Endodermal cell (in vitro differentiated cells): ENCODE data around the gene FYB2. TPM values are rescaled to one million over a fixed set of nuclear protein-coding genes. Genes with fewer than 3 reads are reported as not detected.

Source experiments
- DNase-seq: peaks from one replicate; pipeline ENCODE4 v3.0.0-alpha.2; 2017
- H3K27ac ChIP-seq: 2 replicates; pipeline ENCODE4 v1.5.1; 2013; ENCODE audit warnings: mild to moderate bottlenecking, low read depth, low read length, moderate library complexity
- H3K27me3 ChIP-seq: 2 replicates; pipeline ENCODE4 v1.6.1; 2013; ENCODE audit warnings: mild to moderate bottlenecking, low read length, moderate library complexity; ENCODE audit not compliant: insufficient read depth, control insufficient read depth, poor library complexity, severe bottlenecking
- H3K36me3 ChIP-seq: 2 replicates; pipeline ENCODE4 v1.7.0; 2013; ENCODE audit warnings: mild to moderate bottlenecking, low read length, moderate library complexity; ENCODE audit not compliant: control insufficient read depth, insufficient read depth
- H3K4me1 ChIP-seq: one replicate; pipeline ENCODE4 v1.7.0; 2013; ENCODE audit warnings: low read length; ENCODE audit not compliant: control insufficient read depth, insufficient read depth
- H3K4me3 ChIP-seq: 2 replicates; pipeline ENCODE4 v1.5.1; 2013; ENCODE audit warnings: mild to moderate bottlenecking, low read length, moderate library complexity
- H3K9ac ChIP-seq: 2 replicates; pipeline ENCODE4 v1.6.1; 2013; ENCODE audit warnings: mild to moderate bottlenecking, low read length, moderate library complexity; ENCODE audit not compliant: poor library complexity, severe bottlenecking; ENCODE audit errors: extremely low read depth
- H3K9me3 ChIP-seq: 2 replicates; pipeline ENCODE4 v1.6.1; 2013; ENCODE audit warnings: mild to moderate bottlenecking, low read length, moderate library complexity; ENCODE audit not compliant: control insufficient read depth
- H3K27ac Mint-ChIP-seq: 2 replicates; pipeline ENCODE4 v1.8.0; 2020; ENCODE audit warnings: mixed read lengths
- H3K27me3 Mint-ChIP-seq: 2 replicates; pipeline ENCODE4 v1.8.0; 2021; ENCODE audit warnings: mild to moderate bottlenecking, mixed read lengths; ENCODE audit not compliant: insufficient read depth
- H3K36me3 Mint-ChIP-seq: 2 replicates; pipeline ENCODE4 v1.8.0; 2020; ENCODE audit warnings: low read depth, mixed read lengths
- H3K4me1 Mint-ChIP-seq: 2 replicates; pipeline ENCODE4 v1.8.0; 2020; ENCODE audit warnings: mixed read lengths
- H3K4me3 Mint-ChIP-seq: 2 replicates; pipeline ENCODE4 v1.8.0; 2020; ENCODE audit warnings: mild to moderate bottlenecking, moderate library complexity, mixed read lengths
- H3K9me3 Mint-ChIP-seq: 2 replicates; pipeline ENCODE4 v1.8.0; 2020; ENCODE audit warnings: mild to moderate bottlenecking, mixed read lengths
- CTCF ChIP-seq: fragments of 200-600 bp; sonication (generic); conservative IDR thresholded peaks from 2 replicates; pipeline ENCODE4 v1.5.0; 2021; ENCODE audit warnings: antibody characterized with exemption, mild to moderate bottlenecking
- WGBS, 2 experiments: methylation state at CpG; one replicate each; pipeline versions ENCODE4 v1.1.5 to v1.1.7; 2013; ENCODE audit warnings: missing lambda C conversion rate in 2 of 2, mixed read lengths in 1 of 2; ENCODE audit not compliant: insufficient coverage in 1 of 2, insufficient read length in 1 of 2; 5-methylcytosine and 5-hydroxymethylcytosine counted together
- total RNA-seq, 2 donors: library from RNA; stranded (reverse); fragmentation: NEBNext Ultra II Directional in 1 of 2; extraction: Animal tissue kit (Norgen Biotek cat#: 25700) in 1 of 2; gene quantifications; 2 replicates in 1 of 2; 3 replicates in 1 of 2; pipeline ENCODE4 v1.2.1, GENCODE V29; 2021

Gene FYB2
- total RNA-seq, 2 donors from 2014 or later = 8.2 to 12.0 TPM

- H3K9ac ChIP-seq = no peak overlapping the region
- peaks cover under 1% of the 10 kb centered on the region for H3K27me3 ChIP-seq
- Mint-ChIP-seq H3K4me3 (no peak overlapping the region), H3K27ac (no peak overlapping the region), H3K9me3 (peaks cover 14% of the 10 kb centered on the region), H3K27me3 (peaks cover 19% of the 10 kb centered on the region), H3K4me1 (peaks cover 12% of the 10 kb centered on the region), H3K36me3 (no peaks in the 10 kb centered on the region)
- WGBS, 2 experiments = 90 to 100% methylated on average over 1 to 2 of the region's 2 CpGs
- no peak overlapping the region for H3K27ac ChIP-seq
- no peak for DNase-seq
- H3K9me3 ChIP-seq = peaks cover 12% of the 10 kb centered on the region
- peaks cover 5% of the 10 kb centered on the region for H3K4me1 ChIP-seq
- no peaks in the 10 kb centered on the region for H3K36me3 ChIP-seq
- TF ChIP-seq CTCF = no peak
- H3K4me3 ChIP-seq = no peak overlapping the region
These were observed 47.5 kb upstream of the FYB2 start for GRCh38 chr1:56866656-56867055.

- Mint-ChIP-seq H3K36me3 (no peaks in the 10 kb centered on the region), H3K4me1 (peaks cover 12% of the 10 kb centered on the region), H3K4me3 (no peak overlapping the region), H3K27me3 (peaks cover 17% of the 10 kb centered on the region), H3K9me3 (peaks cover 14% of the 10 kb centered on the region), H3K27ac (no peak overlapping the region)
- H3K27me3 ChIP-seq = no peaks in the 10 kb centered on the region
- no peak overlapping the region for H3K9ac ChIP-seq
- no peak for TF ChIP-seq CTCF
- H3K36me3 ChIP-seq = no peaks in the 10 kb centered on the region
- 33 to 50% methylated on average over 2 of the region's 2 CpGs for WGBS, 2 experiments
- H3K27ac ChIP-seq = no peak overlapping the region
- no peak overlapping the region for H3K4me3 ChIP-seq
- H3K9me3 ChIP-seq = peaks cover 12% of the 10 kb centered on the region
- H3K4me1 ChIP-seq = peaks cover 5% of the 10 kb centered on the region
- DNase-seq = no peak
These were observed 45.2 kb upstream of the FYB2 start for GRCh38 chr1:56864430-56864829.

- H3K9me3 ChIP-seq = peaks cover 12% of the 10 kb centered on the region
- no peak for TF ChIP-seq CTCF
- Mint-ChIP-seq H3K27ac (no peak overlapping the region), H3K36me3 (no peaks in the 10 kb centered on the region), H3K4me3 (no peak overlapping the region), H3K9me3 (peaks cover 14% of the 10 kb centered on the region), H3K4me1 (peaks cover 12% of the 10 kb centered on the region), H3K27me3 (peaks cover 10% of the 10 kb centered on the region)
- H3K4me3 ChIP-seq = no peak overlapping the region
- H3K27me3 ChIP-seq = no peaks in the 10 kb centered on the region
- whole genome bisulfite sequencing, 2 experiments = 84 to 100% methylated on average over 2 to 3 of the region's 3 CpGs
- H3K9ac ChIP-seq = no peak overlapping the region
- DNase-seq = no peak
- H3K4me1 ChIP-seq = peaks cover 5% of the 10 kb centered on the region
- no peak overlapping the region for H3K27ac ChIP-seq
- no peaks in the 10 kb centered on the region for H3K36me3 ChIP-seq
These were observed 44.2 kb upstream of the FYB2 start for GRCh38 chr1:56863265-56863992.
